KMS-11 (cell line): ENCODE data around the gene PARVB.

Source experiments
- H2AFZ ChIP-seq: fragments of 200-600 bp; sonication (generic); 2 replicates; pipeline ENCODE4 v1.6.1; 2016; ENCODE audit warnings: antibody characterized with exemption, mixed run types, low read depth
- H3K27ac ChIP-seq: fragments of 200-600 bp; sonication (generic); 2 replicates; pipeline ENCODE4 v1.6.1; 2016; ENCODE audit warnings: mild to moderate bottlenecking, mixed run types
- H3K27me3 ChIP-seq: fragments of 200-600 bp; sonication (generic); 2 replicates; pipeline ENCODE4 v1.6.1; 2017; ENCODE audit warnings: mild to moderate bottlenecking, low read depth, mixed run types, moderate library complexity; ENCODE audit not compliant: insufficient read depth
- H3K36me3 ChIP-seq: fragments of 200-600 bp; sonication (generic); 2 replicates; pipeline ENCODE4 v1.6.1; 2017; ENCODE audit warnings: mild to moderate bottlenecking, mixed run types; ENCODE audit not compliant: insufficient read depth
- H3K4me1 ChIP-seq: fragments of 200-600 bp; sonication (generic); 2 replicates; pipeline ENCODE4 v1.6.1; 2016; ENCODE audit warnings: mild to moderate bottlenecking, low read depth, mixed run types; ENCODE audit not compliant: poor library complexity, severe bottlenecking
- H3K4me2 ChIP-seq: fragments of 200-600 bp; sonication (generic); 2 replicates; pipeline ENCODE4 v1.7.0; 2016; ENCODE audit warnings: mild to moderate bottlenecking, mixed run types
- H3K4me3 ChIP-seq: fragments of 200-600 bp; sonication (generic); IDR thresholded peaks from 2 replicates; pipeline ENCODE4 v1.6.1; 2017; ENCODE audit warnings: low read depth, low read length, mixed read lengths; ENCODE audit not compliant: insufficient read depth
- H3K79me2 ChIP-seq: fragments of 200-600 bp; sonication (generic); 2 replicates; pipeline ENCODE4 v1.6.1; 2016; ENCODE audit warnings: low read depth, mixed run types; ENCODE audit not compliant: insufficient read depth
- H3K9ac ChIP-seq: fragments of 200-600 bp; sonication (generic); 2 replicates; pipeline ENCODE4 v1.6.1; 2016; ENCODE audit warnings: mild to moderate bottlenecking, mixed run types
- H4K20me1 ChIP-seq: fragments of 200-600 bp; sonication (generic); 2 replicates; pipeline ENCODE4 v1.6.1; 2016; ENCODE audit warnings: mild to moderate bottlenecking, mixed run types; ENCODE audit not compliant: insufficient read depth
- CTCF ChIP-seq: fragments of 200-600 bp; sonication (generic); conservative IDR thresholded peaks from 2 replicates; pipeline ENCODE4 v1.6.1; 2017; ENCODE audit warnings: low read depth, mild to moderate bottlenecking, antibody characterized with exemption, low read length, moderate library complexity, mixed read lengths

PARVB gene

DNA sequence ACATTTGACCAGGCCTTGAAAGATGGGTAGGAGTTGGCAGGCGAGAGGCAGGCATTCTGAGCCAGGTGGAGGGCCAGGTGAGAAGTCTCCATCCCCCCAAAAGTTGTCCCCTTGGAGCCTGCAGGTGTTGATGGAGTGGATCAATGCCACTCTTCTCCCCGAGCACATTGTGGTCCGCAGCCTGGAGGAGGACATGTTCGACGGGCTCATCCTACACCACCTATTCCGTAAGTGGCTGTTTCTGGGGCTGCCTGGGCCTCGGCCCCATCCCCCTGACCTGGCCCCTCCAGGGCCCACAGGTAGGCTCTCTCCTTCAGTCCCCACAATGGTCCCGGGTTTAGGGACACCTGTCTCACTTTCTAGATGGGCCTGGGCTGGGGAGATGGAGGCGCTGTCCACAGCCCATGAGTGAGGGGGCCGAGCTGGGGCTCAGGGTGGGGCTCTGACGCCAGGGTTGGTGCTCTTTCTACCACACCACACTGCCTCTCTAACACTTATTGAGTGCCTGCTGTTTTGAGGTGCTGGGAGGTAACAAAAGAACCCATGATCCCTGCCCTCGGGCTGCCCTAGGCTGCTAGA is 163.6 kb downstream of the PARVB start:
- H3K27me3 ChIP-seq: peaks cover 24% of the 10 kb centered on the region; the same call in 1 of the 2 replicates
- no peaks in the 10 kb centered on the region for H3K79me2 ChIP-seq
- TF ChIP-seq CTCF: no peak
- no peak overlapping the region for H3K9ac ChIP-seq
- no peak overlapping the region for H3K27ac ChIP-seq
- no peaks in the 10 kb centered on the region for H4K20me1 ChIP-seq
- no peak overlapping the region for H2AFZ ChIP-seq
- H3K4me3 ChIP-seq: no peak overlapping the region
- H3K4me2 ChIP-seq: no peak overlapping the region
- H3K36me3 ChIP-seq: no peaks in the 10 kb centered on the region
- H3K4me1 ChIP-seq: no peaks in the 10 kb centered on the region

DNA sequence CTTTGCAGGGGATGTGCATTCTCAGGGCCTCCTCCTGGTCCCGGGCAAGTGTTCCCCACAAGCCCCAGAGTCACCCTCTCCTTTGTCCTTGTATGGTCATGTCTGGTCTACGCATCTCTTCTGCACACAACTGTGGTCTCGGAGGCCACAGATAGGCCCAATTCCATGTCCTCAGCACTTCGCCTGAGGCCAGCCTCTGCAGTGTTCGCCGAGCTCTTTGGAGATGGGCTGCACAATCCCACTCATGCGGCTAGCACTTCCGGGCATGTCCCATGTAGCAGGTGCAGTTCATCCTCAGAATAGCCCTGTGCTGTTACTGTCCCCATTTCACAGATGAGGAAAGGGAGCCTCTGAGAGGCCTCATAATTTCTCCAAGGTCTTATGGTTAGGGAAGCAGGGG is 164.2 kb downstream of the PARVB start:
- no peak overlapping the region for H3K4me2 ChIP-seq

DNA sequence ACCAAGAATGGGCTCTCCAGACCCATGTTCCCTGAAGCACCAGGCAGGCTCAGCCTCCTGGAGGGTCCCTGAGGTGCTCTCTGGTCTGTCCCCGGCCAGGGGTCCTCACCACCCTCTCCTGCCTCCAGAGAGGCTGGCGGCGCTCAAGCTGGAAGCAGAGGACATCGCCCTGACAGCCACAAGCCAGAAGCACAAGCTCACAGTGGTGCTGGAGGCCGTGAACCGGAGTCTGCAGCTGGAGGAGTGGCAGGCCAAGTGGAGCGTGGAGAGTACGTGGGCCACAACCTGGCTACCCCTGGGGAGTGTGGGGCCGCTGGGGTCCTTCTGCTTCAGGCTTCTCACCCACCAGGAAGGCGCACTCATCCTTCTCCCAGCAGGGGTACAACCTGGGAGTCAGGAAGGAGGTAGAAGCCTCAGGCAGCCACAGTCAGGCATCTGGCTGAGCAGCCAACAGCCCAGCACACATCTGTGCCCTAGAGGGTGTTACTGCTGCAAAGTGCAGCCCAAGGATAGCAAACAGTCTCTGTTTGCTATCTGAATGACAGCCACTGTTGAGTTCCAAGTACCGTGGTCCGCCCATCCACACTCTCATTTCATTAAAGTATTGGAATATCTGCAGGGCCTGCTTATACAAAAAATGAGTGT is 165.0 kb downstream of the PARVB start:
- H4K20me1 ChIP-seq: no peaks in the 10 kb centered on the region
- H2AFZ ChIP-seq: no peak overlapping the region
- H3K27ac ChIP-seq: no peak overlapping the region
- peaks cover 9% of the 10 kb centered on the region for H3K4me1 ChIP-seq
- no peak overlapping the region for H3K4me3 ChIP-seq
- no peak for TF ChIP-seq CTCF
- no peaks in the 10 kb centered on the region for H3K36me3 ChIP-seq
- no peak overlapping the region for H3K9ac ChIP-seq
- H3K27me3 ChIP-seq: peaks cover 20% of the 10 kb centered on the region; the same call in 1 of the 2 replicates
- no peaks in the 10 kb centered on the region for H3K79me2 ChIP-seq
- H3K4me2 ChIP-seq: no peak overlapping the region

More for the DNA sequence above, 164.2 kb downstream of the PARVB start:
- H3K4me3 ChIP-seq: no peak overlapping the region
- no peak for TF ChIP-seq CTCF
- H3K9ac ChIP-seq: no peak overlapping the region
- no peak overlapping the region for H3K27ac ChIP-seq
- peaks cover 24% of the 10 kb centered on the region; the same call in 1 of the 2 replicates for H3K27me3 ChIP-seq
- H3K36me3 ChIP-seq: no peaks in the 10 kb centered on the region
- H3K79me2 ChIP-seq: no peaks in the 10 kb centered on the region
- H3K4me1 ChIP-seq: peaks cover 5% of the 10 kb centered on the region
- H2AFZ ChIP-seq: no peak overlapping the region
- no peaks in the 10 kb centered on the region for H4K20me1 ChIP-seq

- peaks cover 9% of the 10 kb centered on the region for H3K4me1 ChIP-seq
- H3K27me3 ChIP-seq: peaks cover 12% of the 10 kb centered on the region; the same call in 1 of the 2 replicates
- no peak overlapping the region for H2AFZ ChIP-seq
- no peaks in the 10 kb centered on the region for H3K36me3 ChIP-seq
- H3K9ac ChIP-seq: no peak overlapping the region
- H4K20me1 ChIP-seq: no peaks in the 10 kb centered on the region
- no peak overlapping the region for H3K4me3 ChIP-seq
- TF ChIP-seq CTCF: no peak
- no peak overlapping the region for H3K27ac ChIP-seq
- H3K79me2 ChIP-seq: no peaks in the 10 kb centered on the region
- H3K4me2 ChIP-seq: no peak overlapping the region
These were observed 166.4 kb downstream of the PARVB start for GRCh38 chr22:44190381-44190976.
